Measurements from ENCODE around the gene GOLGA6B.
"Not testable (repeated sequence)": the region's sequence is repeated elsewhere in the genome, so short reads cannot be mapped to it uniquely, and the experiment has no call there.

Gene GOLGA6B

DNA sequence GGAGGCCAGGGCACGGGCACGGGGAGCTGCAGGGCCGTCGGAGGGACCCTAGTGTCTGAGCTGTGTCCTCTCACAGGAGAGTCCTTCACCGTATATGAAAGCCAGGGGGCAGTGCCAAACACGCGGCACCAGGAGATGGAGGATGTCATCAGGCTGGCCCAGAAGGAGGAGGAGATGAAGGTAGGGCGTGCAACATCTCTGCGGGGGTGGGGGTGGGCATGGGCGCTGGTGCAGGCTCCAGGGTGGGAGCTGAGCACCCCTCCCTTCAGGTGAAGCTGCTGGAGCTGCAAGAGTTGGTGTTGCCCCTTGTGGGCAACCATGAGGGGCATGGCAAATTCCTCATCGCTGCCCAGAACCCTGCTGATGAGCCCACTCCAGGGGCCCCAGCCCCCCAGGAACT lies 11.2 kb downstream of the GOLGA6B start:
- DNase-seq: not testable (repeated sequence)

DNA sequence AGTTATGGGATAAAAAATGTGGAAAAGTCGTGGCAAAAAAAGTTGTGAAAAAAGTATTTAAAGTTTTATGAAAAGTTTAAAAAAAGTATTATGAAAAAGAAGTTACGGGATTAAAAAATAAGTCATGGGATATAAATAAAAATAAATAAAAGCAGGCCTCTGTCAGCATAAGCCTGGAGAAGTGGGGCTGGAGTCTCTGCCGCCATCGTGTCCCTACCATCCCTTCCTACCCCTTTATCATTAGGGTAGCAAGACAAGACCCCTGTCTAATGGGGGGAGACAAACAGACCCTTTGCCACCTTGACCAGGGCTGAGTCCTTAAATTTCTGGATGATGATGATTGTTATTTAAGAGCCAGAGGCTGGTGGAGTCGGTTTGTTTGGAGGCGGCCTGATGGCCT lies 15.3 kb downstream of the GOLGA6B start:
- DNase-seq: not testable (repeated sequence)

DNA sequence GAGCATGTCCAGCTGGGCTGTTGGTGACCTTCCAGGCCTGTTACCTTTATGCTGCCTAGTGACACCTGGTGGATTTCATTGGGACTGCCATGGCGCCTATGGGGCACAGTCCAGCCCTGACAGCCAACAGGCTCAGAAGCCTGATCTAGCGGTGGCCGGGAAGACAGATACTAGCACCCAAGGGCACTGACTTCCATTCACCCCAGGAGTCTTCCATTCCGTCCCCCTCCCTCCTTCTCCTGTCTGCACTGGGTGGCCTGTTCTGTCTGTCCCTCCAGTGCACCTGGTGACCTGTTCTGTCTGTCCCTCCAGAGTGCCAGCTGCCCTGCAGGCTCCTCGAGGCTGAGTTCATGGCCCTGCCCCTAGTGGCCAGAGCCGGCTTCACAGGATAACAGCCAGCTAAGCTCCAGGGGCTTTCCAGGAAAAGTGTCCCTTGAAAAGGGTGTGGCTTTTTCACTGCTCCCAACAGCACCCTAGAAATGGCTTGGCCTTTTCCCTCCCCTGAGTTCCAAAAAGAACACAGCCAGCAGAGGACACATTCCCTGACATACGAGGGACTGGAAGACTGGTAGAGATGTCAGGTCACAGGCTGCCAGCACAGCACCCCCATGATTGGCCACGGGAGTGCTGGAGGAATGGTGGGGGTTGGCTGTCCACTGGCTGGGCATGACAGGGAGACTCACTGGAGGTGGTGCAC lies 16.3 kb downstream of the GOLGA6B start:
- not testable (repeated sequence) for DNase-seq

DNA sequence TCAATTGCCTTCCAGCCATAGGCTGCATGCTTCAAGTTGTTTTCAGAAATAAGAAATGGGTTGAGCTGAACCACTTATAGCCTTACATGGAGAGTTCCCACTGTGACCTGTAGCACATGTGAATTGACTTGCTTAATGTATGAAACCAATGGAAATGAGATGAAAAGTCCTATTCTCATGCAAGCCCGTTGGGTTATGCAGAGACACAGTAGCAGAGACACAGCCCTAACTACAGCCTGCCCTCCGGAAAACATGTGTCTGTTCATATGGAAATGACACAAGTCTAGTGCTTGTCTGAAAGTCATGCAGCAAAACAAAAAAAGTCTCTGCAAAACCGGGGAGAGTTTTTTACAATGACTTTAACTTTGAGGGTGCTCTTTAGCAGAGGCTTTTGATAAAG lies 17.0 kb downstream of the GOLGA6B start:
- DNase-seq: no peak

DNA sequence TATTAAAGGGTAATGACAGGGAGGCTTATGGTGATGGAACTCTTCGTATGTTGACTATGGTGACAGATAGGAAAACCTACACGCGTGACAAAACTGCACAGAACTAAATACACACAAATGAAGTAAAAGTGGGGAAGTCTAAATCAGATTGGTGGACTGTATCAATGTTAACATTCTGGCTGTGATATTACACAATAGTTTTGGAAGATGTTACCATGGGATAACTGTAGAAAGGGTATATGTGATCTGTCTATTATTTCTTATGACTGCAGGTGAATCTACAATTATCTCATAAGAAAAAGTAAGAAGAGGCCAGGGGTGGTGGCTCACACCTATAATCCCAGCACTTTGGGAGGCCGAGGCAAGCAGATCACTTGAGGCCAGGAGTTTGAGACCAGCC lies 22.3 kb downstream of the GOLGA6B start:
- no peak for DNase-seq

DNA sequence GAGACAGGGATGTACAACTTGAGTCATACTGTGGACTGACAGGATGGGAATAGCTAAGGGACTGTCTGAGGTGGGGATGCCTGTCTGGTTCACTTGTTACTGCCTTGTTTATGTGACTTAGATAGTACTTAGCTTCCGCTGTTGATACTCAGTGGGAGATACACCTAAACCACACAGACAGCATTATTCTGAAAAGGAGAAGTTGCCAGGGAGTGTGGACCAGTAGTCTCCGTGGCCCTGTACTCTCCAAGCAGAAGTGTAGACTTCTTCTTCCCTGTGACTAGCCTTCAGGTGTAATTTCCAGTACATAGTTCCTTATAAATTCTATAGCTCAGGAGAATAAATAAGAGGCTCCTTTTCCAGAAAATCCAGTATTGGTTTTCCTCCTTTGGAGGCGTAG lies 26.4 kb downstream of the GOLGA6B start:
- no peak for DNase-seq

DNA sequence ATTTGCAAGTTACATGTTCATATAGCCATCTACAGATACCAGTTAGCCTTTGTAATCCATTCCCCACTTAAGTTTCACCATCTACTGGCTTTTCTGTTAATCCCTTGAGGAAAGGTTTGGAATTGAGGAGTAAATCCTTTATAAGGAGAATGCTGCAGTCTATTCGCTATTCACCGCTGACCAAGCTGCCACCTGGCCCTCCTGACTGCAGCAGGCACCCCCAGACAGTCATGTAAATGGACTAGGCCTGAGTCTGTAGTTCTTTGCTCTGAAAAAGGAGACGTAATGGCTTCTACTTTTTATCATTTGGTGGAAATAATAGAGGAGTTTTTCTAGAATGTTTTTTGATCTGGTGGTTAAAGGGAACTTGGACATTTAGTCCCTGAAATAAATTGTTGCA lies 28.3 kb downstream of the GOLGA6B start:
- DNase-seq: no peak

DNA sequence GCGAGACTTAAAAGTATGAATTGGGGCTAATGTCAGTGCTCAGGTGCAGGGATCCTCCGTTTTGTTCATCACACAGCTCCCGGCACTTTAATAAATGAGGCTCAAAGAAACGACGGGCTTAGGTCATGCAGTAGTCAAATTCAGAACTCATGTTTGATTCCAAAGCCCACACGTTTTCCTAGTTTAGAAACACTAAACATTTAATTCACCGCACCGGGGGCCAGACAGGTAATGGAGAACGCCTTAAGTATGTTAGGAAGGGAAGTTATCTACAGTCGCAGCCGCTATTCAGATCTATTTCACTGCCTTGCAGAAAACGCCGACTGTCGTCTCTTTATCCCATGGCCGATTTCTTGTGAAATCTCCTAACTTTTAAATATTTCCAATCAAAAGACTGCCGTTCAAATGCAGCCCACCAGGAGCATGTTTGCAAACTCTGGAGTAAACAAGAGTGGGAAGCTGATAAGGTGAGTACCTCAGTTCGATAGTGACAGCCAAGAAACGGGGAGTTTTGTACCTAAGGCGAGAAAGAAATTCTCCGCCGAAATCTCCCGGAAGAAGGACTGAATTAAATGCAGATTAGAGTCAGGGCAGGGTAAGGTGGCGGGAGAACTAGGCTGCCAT lies 30.9 kb downstream of the GOLGA6B start:
- no peak for DNase-seq

DNA sequence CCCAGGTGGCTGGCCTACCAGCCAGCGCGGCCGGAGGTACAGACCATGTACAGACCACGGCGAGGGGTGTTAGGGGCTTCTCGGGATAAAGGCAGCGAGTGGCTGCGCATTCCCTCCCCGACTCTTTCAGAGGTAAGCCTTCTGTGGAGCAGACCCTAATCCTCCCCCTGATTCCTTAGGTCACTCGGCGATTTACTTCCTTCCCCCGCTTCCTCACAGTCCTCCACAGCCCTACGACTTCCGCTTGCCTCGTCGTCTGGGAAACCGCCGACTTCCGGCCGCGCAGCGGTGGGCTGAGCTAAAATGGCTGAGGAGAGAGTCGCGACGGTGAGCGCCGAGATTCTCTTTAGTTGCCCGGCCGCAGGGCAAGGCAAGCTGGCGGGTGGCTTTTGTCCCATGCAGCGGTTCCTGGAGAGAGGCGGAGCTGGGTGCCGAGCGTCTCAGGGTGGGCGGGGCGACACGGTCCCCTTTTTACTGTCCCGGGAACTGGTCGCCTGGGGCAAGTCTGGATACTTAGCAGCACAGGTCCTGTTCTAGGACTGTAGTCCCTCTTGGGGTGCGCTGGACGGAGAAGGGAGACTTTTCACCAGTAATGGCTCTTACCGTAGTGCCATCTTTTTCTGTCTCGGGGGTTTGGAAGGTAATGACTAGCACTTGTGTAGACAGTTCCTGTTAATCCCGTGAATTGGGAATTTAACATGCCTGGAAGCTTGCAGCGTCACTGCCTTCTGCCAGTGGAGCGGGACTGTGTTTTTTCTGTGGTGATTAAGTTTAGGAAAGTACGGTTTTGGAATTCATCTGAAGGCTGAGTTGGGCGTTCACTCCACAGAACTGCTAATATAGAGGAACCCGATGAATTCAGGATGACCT lies 31.7 kb downstream of the GOLGA6B start, which contains the start of the genes BBS4 and HIGD2B:
Gene BBS4 (plus strand): TSS at position 283 of the 870 bp plus-strand sequence. CDS start 21 bp downstream, at position 304.
Gene HIGD2B (minus strand): TSS at position 258 of the 870 bp plus-strand sequence. CDS start 9,808 bp downstream, outside the sequence.
- DNase-seq: no peak

DNA sequence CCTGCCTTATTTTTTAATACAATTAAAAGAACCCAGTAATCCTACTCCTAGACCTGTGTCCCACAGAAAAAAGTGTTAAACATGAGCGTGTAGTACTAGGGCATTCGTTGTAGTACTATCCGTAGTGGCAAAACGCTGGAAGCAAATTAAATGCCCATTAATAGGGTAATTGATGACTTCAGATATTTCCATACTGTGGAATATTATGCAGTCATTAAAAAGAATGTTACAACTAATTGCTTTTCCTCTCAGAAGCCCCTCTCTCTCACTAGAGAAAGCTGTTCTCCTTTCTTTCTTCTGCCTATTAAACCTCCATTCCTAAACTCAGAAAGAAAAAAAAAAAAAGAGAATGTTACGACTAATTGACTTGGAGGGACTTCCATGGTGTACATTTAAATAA lies 34.2 kb downstream of the GOLGA6B start:
- no peak for DNase-seq

DNA sequence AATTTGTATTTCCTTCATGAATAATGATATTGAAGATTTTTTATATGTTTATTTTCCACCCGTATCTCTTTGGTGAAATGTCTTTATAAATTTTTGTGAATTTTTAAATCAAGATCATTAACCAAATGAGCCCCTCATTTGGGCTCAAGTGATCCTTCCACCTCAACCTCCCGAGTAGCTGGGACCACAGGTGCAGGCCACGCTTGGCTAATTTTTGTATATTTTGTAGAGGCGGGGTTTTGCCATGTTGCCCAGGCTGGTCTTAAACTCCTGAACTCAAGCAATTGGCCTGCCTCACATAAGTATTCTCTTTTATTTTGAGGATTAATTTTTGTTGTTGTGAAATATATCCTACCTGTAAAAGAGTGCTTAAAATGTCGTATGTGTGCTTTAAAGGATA lies 36.4 kb downstream of the GOLGA6B start:
- no peak for DNase-seq

DNA sequence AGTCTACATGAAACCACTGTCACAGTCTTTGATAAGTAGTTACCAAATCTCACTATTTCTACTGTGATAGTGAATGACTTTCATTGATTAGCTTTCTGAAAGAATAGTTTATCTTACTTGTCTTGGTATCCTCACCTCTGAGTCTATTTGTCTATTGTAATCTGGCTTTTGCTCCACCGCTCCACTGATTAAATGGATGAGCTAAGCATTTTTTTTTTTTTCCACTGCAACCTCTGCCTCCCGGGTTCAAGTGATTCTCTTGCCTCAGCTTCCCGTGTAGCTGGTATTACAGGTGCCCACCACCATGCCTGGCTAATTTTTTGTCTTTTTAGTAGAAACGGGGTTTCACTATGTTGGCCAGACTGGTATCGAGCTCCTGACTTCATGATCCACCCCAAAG lies 44.4 kb downstream of the GOLGA6B start:
- DNase-seq: no peak

DNA sequence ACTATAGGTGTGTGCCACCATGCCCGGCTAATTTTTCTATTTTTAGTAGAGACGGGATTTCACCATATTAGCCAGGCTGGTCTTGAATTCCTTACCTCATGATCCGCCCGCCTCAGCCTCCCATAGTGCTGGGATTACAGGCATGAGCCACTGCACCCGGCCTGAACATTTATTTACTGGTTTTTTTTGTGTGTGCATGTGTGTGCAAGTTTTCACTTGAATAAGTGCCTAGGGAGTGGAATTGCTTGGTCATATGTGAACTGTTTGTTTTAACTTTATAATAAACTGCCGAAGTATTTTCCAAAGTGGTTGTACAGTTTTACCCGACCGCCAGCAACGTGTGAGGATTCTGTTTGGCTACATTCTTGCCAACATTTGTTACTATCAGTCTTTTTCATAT lies 45.6 kb downstream of the GOLGA6B start:
- no peak for DNase-seq

DNA sequence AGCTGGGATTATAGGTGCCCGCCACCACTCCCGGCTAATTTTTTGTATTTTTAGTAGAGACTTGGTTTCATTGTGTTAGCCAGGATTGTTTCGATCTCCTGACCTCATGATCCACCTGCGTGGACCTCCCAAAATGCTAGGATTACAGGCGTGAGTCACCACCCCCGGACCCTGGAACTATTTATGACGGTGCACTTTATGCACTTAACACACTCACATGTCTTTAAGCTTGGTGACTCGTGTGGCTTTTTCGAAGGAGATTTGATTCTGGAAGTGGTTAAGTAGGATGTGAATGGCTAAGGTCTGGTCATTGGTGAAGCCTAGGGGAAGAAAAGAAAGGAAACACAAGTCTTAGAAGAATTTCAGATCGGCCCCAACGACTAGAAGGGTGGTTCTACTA lies 51.8 kb downstream of the GOLGA6B start:
- DNase-seq: no peak

DNA sequence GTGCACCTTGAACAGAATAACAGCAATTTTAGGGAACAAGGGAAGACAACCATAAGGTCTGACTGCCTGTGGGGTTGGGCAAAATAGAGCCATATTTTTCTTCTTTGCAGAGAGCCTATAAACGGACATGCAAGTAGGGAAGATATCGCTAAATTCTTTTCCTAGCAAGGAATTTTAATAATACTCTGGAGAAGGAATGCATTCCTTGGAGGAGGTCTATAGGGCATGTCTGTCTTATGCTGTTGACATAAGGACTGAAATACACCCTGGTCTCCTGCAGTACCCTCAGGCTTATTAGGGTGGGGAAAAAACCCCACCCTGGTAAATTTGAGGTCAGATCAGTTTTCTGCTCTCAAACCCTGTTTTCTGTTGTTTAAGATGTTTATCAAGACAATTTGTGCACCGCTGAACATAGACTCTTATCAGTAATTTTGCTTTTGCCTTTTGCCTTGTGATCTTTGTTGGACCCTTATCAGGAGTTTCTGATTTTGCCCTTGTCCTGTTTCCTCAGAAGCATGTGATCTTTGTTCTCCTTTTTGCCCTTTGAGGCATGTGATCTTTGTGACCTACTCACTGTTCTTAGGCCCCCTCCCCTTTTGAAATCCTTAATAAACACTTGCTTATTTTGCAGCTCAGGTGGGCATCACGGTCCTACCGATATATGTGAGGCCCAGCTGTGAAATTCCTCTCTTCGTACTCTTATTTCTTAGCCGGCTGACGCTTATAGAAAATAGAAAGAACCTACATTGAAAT lies 54.2 kb downstream of the GOLGA6B start:
- DNase-seq: not testable (repeated sequence)

Measured in activated gamma-delta T cell (primary cell).